GM18519 (cell line): Measurements from ENCODE around the gene HLA-DOA.

Experiments
- ATAC-seq: cut with Tn5 transposase; IDR thresholded peaks from one replicate; pipeline ENCODE4 v1.9.1; 2021; ENCODE audit warnings: mild to moderate bottlenecking, moderate library complexity; ENCODE audit not compliant: unreplicated experiment, low FRiP score

The HLA-DOA gene

DNA sequence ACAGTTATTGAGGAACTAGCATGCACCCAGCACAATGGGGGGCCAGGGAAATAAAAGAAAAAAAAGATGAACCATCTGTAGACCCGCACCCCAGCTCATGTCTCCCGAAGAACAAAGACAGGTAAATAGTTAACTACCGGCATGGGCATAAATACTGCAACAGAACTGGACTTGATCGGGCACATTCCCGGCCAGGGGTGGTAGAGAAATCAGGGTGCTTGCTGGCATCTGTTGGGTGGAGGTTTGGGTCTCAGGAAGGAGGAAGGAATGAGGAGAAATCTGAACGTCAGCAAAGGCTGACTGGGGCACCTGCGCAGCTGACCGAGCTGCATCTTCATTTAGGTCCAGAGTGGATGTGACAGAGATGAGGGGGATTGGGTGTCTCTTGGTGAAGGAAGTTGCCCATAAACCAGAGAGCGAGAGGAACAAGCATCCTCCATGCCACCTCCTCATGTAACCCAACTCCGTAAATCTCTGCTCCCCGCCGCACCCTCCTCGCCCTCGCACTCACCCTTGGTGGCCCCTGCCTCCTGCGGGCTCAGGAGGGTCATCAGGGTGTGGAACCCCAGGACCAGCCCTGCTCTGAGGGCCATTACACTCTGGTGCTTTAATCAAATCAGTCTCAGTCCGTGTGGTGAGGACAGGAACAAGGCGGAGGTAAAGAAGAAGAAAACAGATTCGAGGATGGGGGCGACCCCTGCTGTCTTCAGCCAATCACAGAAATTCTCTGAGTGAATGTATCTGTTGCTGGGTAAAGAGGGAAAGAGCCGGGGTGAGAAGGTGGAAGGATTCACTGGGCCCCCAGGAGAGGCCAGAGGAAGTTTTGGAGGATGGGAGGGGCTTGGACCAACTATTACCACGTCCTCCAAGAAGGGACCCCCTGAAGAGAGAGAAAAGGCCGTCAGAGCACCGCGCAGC is at the start of gene HLA-DOA:
TSS of gene HLA-DOA (minus strand) at position 648 of the 918 bp plus-strand sequence.
- peak; percentile 71 for ATAC-seq

DNA sequence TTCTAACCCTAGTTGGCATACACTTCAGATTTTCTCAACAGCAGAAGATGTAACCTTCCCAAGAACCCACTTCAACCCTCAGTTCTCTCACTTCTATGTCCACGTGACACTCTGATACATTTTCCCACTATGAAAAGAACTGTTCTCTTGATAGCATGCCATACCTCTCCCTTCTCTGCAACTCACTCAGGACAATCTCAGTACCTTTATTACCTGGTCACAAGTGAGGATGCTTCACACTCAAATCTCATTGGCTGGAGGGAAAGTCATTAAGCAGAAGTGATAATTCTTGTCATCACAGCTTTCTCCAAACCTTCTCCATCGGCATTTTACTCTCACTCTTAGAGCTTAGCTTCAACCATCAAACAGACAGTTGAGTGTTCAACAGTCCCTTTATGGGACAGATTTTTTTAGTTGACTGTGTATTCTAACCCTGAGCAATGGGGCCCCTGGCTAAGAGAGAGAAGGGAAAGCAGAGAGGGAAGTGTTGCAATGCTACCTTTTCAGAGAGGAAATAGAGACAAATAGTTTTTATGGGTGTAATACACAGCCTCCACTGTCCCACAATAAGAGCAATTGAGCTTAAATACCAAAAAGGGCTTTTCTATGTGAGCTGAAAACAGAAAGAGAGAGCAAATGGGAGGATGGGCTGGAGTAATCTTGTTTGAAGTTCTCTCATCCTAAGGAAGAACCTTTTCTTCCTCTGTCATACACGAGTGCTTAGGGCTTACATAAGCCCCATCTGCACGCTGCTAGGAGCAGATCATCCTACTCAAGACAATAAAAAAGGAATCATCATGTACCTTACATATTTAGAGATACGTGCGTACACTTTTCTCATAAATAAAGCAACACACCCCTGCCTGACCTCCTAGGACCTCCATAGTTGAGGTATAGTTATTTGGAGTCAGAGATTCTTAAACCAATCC is 48.1 kb upstream of the HLA-DOA start:
- no peak for ATAC-seq

DNA sequence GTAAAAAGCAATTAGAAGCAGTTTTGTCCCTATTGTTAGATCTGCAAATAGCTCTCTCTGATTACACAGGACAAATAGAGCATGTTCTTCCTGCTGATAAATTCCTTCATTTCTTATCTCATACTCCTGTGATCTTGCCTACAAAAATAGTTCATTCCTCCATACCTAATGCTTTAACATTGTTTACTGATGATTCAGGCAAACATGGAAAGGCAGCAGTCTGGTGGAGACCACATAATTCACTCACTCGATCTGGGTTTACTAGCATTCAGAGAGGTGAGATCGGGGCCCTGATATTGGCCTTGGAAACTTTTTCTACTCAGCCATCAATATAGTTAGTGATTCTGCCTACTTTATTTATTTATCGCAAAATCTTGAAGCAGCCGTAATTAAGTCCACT is 43.8 kb upstream of the HLA-DOA start:
- ATAC-seq: no peak

DNA sequence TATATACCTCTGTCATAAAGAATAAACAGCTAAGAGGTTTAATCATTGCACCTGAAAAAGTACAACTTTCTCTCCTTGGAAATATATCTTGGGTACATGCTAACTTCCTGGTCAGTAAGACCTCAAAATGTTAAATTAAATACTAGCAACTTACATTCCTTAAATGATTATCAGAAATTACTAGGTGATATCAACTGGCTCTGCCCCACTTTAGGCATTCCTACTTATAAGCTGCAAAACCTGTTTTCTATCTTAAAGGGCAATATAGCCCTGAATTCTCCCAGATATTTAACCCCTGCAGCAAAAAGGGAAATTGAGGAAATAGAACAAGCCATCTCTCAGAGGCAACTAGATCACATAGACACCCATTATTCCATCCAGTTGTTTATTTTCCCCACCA is 43.2 kb upstream of the HLA-DOA start:
- ATAC-seq: no peak

DNA sequence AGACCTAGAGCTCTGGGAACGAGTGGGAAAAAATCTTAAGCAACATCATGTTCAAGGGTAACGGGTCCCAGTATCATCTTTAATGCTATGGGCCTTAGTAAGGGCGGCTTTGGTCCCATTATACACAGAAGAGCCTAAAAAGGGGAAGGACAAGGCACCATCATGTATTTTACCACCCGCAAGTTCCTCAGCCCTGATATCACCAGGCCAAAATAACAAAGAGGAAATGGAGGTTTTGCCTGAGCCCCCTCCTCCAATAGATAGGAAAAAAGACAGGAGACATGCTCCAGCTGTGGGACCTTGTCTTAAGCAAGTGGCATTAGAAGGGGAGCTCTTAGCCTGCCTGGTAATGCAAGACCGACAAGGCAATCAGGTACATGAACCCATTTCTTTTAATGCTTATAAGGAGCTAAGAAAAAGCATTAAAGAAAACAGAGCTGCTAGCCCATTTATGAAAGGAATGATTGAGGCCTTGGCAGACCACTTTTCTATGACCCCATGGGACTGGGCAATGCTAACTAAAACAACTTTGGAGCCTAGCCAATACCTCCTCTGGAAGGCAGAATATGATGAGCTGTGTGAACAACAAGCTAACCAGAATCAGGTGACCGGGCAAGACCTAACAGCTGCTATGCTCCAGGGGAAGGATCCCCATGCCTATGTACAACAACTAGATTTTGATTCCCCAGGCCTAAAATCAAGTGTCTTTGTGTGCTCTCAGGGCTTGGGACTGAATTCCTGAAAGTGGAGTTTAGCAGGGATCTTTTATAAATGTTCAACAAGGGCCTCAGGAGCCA is 40.8 kb upstream of the HLA-DOA start:
- ATAC-seq: no peak

DNA sequence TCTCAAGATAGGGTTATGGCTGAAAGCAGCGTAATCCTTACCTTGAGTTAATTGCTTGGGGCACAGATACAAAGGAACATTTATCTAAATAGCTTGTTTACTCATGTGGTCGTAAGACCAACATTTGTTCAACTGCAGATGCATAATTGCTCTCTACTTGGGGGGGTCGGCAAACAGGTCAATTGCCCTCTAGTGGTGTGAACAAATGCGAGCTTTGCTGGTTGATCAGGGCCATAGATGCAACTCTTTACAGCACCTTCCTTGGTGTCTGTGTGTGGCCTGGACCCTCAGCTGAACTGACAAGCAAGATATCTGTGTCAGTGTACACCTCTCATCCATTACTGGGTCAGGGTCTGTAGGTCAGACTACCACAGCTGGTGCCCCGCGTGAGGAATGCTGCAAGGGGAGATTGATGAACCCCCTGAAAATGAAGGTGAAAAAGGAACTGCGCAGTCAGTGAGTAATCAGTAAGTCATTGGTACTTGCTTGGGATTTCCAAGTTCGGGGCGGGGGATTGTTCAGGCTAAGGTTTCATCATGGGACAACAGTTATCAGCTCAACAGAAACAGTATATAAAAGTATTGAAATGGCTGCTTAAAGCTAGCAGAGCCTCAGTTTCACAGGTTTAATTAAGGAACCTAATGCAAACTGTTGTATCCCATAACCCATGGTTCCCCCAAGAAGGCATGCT is 40.1 kb upstream of the HLA-DOA start:
- ATAC-seq: no peak

DNA sequence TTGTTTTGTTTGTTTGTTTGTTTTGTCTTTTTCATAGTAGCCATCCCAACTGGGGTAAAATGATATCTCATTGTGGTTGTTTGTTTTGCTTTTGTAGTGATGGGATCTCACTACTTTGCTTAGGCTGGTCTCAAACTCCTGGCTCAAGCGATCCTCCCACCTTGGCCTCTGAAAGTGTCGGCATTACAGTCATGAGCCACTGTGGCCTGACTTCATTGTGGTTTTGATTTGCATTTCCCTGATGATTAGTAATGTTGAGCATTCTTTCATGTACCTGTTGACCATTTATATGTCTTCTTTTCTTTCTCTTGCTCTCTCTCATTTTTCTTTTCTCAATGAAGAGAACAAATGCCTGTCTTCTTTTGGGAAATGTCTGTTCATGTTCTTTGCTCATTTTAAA is 30.8 kb upstream of the HLA-DOA start:
- no peak for ATAC-seq

DNA sequence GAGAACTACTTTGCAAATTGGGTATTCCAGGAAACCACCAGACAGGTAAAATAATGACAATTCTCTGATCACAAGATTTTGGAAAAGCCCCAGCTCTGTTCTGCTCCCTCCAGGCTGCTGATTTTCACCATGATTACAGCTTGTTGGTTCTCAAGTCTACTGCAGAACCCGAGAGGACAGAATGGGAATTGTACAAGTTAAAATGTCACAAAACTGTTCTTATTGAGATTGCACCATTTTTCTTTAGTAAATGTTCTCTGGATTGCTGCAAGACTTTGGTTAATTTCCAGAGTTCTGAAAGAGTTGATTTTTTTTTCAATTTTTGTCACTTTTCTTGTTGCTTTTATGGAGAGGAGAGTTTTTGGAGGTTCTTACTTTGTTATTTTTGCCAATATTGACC is 27.1 kb upstream of the HLA-DOA start:
- no peak for ATAC-seq

DNA sequence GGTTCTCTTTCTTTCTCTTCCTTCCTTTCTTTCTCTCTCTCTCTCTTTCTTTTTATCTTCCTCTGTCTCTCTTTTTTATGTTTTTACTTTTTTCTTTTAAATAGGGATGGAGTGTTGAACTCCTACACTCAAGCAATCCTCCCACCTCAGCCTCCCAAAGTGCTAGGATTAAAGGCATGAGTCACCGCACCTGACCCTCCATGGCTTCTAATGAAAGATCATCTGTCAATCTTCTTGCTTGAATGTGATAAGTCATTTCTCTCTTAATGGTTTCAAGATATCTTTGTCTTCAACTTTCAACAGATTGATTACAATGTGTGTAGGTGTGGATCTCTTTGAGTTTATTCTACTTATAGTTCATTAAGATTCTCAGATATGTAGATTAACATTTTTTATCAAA is 25.2 kb upstream of the HLA-DOA start:
- no peak for ATAC-seq

DNA sequence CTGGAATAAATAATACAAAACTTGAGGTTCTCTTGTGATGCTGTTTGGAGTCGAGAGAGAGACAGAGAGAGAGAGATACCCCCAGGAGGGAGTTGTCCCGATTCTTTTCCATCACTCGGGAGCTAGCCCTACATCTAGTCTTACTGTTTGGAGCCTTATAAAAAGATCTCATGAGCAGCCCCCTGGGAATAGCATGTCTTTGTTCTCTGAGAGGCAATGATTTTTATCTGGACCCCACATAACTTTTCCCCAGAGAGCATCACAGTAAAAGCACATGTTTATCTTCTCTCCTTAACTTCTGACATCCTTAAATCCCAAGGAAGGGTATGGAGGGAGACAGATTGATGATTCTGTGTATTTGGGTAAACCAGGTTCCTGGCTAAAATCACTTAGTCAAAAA is 20.9 kb upstream of the HLA-DOA start:
- ATAC-seq: no peak

DNA sequence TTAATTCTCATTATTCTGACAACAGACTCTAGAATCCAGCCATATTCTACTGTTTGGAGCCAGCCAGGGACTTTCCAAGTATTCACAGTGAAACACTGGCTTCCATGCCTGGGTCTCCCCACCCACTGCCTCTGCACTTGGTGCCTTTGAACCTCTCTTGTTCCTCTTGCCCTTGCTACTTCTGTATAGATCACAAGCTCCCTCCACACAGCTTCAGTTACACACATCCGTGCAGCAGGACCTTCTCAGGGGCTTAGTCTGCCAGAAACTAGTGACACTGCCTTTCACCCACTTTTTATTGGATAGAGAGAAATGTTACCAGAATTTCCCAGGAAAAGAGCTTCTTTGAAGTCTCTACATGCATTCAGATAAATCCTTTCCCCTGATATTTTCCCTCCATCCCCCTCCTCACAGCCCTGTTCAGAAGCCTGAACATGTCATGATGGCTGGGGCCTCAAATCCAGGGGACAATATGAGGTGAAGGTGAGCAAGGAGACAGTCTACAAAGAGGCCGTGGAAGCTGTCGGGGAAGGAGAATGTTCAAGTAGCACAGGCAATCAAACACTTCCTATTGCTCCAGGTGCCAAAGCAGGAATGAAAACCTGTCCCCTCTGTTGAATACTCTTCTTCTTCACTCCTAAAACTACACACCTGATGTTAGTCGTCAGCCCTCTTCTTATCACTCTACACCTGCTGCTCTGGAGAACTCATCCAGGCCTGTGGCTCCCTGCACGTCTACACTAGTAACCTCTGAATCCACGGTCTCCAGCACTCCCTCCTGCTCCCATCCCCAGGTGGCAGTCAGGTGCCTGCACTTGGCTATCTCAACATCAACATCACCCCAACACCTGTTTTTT is 20.2 kb upstream of the HLA-DOA start:
- peak; percentile 39 for ATAC-seq

DNA sequence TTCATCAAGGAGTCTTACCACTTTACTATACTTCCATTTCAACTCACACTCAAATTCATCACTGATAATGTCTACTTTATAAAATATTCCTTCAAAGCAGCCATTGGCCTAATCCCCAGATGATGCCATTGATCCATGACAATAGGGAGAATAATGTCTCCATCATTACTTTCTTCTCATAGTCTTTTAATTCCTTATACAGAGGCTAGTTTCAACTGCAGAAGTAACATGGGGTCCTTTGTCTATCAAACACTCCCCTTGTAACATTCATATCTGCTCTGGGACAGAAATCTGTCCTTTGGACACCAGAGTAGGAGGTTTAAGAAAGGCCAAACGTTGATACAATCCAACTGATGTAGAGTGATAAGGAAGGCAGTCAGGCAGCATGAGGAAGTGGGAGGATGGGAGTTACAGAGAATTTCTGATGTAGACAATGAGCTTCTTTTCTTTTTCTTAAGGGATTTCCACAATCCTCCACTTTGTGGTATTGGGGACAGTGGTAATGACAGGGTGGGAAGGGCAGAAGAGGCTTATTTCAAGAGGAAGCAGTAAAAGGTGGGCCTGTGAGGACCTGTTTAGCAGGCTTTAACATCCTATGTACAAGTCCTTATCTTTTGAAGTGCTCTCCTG is 18.9 kb upstream of the HLA-DOA start:
- ATAC-seq: peak; percentile 2

DNA sequence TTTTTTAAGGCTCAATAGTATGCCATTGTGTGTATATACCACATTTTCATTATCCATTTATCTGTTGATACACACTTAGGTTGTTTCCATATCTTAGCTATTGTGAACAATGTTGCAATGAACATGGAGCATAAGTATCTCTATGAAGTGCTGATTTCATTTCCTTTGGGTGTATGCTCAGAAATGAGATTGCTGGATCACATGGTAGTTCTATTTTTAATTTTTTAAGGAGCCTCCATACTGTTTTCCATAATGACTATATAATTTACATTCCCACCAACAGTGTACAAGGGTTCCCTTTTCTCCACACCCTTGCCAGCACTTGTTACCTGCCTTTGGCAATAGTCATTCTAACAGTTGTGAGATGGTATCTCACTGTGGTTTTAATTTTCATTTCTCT is 15.1 kb upstream of the HLA-DOA start:
- ATAC-seq: no peak

DNA sequence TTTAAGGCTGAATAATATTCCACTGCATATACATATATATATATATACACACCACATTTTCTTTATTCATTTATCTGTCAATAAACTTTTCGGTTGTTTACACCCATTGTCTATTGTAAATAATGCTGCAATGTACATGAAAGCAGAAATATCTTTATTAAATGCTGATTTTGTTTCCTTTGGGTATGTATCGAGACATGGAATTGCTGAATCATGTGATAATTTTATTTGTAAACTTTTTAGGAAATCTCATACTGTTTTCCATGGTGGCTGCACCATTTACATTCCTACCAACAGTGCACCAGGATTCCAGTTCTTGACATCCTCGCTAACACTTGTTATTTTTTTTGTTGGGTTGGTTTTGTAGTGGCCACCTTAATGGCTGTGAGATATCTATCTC is 14.1 kb upstream of the HLA-DOA start:
- no peak for ATAC-seq

DNA sequence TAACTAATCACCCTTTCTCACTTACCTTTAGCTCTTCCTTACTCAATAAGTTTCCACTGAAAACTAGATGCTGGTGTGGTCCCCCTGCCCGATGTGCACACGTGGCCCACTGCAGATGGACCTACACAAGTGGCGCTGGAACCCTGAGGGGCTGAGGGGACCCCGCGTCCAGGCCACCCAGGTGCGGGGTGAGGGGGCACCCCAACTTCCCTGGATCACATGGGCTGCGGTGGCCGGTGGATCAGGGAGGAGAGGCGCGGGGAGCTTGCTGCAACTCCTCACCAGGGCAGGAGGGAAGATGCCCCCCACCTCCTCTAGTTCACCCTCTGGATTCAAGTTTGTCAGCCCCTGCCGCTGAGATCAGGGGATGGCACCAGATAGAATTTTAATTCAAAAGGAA is 12.5 kb upstream of the HLA-DOA start:
- no peak for ATAC-seq

DNA sequence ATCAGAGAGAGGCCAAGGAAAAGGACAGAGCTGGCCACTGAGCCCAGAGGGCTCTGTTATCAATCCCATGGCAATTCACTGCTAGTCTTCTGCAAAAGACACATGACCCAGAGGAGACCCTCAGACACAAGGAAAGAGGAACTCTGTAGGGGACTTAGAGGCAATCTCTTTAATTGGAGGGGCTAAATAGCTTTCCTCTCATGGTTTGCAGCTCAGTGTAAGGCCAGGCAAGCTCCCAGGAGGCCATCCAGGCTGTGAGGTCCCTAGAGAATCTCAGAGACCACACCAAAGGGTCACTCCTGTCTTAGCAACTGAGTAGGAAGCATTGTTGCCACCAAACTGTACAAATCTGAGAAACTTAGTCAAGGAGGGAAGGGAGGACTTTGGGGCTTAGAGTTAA is 10.0 kb upstream of the HLA-DOA start:
- ATAC-seq: no peak

DNA sequence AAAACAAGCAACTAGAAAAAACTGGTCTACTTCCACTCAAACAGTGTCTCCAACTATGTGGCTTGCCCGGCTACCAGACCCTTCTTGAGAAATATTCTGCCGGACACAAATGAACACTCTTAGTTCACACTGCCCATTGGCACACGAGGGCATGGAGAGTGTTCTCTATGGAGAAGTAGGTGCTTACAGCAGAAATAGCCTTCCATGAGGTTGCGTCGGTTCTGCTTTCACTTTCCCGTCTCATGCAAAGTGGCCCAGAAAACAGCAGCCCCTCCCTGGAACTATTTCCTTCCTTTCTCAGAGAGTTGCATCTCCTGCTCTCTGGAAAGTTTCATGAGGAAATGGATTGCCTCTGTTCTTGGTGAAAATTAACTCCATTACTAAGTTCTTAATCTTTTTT is 9.5 kb upstream of the HLA-DOA start:
- ATAC-seq: peak; percentile 59

DNA sequence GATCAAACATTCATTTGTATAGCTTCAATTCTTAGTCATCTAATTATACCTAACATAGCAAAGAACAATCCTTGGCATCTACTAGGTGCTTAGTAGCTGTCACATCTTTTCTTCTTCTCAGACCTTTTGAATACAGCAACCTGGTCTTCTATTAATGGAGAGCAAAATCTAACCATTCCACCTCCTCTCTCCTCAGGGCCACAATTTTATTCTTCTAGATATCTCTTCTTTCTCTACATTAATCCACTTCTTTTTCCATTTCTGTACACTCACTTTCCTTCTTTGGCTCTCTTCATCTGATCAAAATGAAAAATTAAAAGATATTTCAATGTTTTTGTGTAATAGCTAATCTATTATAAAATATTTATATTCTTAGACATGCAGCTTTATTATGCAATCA is 9.0 kb upstream of the HLA-DOA start:
- no peak for ATAC-seq
